ENCODE results near the gene RHBDD2.
"Not testable (repeated sequence)": the region's sequence is repeated elsewhere in the genome, so short reads cannot be mapped to it uniquely, and the experiment has no call there.

DNA sequence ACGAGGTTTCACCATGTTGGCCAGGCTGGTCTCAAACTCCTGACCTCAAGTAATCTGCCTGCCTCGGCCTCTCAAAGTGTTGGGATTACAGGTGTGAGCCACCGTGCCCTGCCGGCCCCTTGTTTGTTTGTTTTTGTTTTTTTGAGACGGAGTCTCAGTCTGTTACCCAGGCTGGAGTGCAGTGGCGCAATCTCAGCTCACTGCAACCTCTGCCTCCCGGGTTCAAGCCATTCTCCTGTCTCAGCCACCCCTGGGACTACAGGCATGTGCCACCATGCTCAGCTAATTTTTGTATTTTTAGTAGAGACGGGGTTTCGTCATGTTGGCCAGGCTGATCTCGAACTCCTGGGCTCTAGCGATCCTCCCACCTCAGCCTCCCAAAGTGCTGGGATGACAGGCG lies 32.4 kb downstream of the RHBDD2 start:
- TF ChIP-seq, protein P1, sequence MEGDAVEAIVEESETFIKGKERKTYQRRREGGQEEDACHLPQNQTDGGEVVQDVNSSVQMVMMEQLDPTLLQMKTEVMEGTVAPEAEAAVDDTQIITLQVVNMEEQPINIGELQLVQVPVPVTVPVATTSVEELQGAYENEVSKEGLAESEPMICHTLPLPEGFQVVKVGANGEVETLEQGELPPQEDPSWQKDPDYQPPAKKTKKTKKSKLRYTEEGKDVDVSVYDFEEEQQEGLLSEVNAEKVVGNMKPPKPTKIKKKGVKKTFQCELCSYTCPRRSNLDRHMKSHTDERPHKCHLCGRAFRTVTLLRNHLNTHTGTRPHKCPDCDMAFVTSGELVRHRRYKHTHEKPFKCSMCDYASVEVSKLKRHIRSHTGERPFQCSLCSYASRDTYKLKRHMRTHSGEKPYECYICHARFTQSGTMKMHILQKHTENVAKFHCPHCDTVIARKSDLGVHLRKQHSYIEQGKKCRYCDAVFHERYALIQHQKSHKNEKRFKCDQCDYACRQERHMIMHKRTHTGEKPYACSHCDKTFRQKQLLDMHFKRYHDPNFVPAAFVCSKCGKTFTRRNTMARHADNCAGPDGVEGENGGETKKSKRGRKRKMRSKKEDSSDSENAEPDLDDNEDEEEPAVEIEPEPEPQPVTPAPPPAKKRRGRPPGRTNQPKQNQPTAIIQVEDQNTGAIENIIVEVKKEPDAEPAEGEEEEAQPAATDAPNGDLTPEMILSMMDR (IDR thresholded peaks at IDR 0.05; ENCODE audit: extremely low read depth in 1 of 2, insufficient read depth in 1 of 2, low read depth in 1 of 2, low read length in 2 of 2), result not testable (repeated sequence)
- not testable (repeated sequence) for TF ChIP-seq MAX (IDR thresholded peaks at IDR 0.05; ENCODE audit: insufficient read depth, insufficient read length)
